ENCODE measurements around the gene RAP1GAP2.
A peak's percentile ranks its signal among the peaks of the same experiment; 100 is the strongest.

Gene RAP1GAP2

GRCh38 chr17:2853283-2854142, 57.3 kb downstream of the RAP1GAP2 start:
- DNase-seq (ENCODE audit: low read depth, low spot score) = peak; percentile 77

DNA sequence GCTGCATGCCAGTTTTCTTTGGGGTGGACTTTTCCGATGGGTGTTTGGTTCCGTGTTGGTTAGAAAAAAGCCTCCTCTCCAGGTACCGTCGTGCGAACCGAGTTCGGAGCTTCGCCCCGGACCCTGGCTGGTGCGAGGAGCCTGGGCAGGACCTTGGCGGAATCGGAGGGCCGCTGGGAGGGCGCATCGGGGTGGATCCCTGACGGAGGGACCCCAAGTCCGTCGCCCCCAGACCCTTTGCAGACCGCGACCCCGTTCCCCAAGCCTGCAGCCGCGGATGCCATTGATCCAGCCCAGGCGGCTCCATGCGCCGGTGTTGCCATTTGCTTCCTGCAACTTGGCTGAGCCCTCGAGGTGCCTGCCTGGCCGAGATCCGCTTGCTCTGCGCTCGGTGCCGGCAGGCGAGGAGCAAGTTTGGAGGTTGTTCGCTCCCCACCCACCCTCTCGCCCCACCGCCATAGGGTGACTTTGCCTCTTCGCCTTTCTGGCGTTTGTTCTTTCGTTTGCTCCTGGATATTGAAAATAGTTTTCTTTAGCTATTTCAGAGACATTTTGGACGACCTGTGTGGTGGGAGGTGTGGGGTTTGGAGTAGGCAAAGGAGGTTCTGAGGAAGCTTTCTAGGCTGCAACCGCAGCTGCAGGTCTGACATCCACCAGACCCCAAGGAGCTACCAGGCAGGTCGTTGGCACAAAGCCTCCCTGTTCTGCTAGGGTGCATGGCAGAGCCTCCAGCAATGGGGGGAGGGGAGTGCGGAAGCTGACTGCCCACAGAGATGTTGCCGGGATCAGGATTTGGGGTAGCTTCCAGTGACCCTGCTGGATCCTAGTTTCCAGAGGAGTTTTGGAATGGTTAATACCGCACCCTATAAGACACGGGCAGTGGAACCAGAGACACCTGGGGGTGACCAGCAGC, 58.2 kb downstream of the RAP1GAP2 start:
- peak; percentile 49 for DNase-seq (ENCODE audit: low read depth, low spot score)

- DNase-seq (ENCODE audit: low read depth, low spot score) = no peak
Measured at GRCh38 chr17:2855063-2855600, 58.9 kb downstream of the RAP1GAP2 start.

GRCh38 chr17:2856727-2857126, 60.5 kb downstream of the RAP1GAP2 start:
- no peak for DNase-seq (ENCODE audit: low read depth, low spot score)

DNA sequence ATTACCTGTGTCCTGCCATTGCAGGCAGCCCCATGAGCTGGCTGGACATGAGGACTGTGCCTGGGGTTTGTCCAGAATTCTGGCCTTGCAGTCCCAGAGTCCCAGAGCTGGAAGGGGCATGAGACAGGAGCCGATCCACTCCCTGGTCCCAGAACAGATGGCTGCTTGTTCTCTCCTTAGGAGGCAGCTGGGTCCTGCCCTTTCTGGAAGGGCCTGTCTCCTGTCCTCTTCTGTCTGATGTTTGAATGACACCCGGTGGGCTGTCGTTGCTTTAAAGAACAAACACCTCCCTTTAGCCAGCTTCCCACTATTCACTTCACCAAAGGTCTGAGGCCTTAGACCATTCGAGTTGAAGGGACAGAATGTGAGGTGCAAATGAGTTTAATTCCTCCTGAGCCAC, 63.8 kb downstream of the RAP1GAP2 start:
- no peak for DNase-seq (ENCODE audit: low read depth, low spot score)

DNA sequence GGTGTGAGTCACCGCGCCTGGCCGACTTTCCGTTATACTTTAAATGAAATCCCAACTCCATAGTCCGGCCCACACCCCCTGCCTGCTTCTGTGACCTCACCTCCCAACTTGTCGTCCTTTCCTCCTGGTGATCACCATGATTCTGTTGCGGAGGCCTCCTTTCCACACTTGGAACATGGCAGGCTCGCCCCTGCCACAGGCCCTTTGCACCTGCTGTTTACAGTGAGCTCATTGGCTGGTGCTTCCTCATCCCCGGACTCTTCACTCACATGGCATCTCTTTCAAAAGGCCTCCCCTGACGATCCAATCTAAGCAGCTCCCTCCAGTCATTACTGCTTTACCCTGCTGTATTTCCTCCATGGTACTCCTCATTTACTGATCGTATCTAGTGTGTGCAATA, 64.6 kb downstream of the RAP1GAP2 start:
- DNase-seq (ENCODE audit: low read depth, low spot score) = no peak

DNA sequence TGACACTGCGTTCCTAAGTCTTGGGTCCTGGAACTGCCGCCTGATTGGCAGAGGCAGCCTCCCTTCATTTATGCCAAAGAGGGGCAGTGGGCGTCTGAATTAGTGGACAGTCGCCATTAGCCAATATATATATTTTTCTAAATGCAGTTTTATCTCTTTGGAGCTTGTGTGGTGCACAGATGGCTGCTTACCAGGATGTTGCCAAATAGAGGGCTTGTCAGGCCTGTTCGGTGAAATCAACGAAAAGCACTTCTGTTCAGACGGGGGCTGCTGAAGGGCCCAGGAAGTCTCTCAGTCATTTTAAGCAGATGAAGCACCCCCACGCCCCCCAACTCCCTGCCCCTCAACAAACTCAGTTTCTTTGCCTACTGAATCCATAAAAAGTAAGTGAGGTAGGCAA, 66.0 kb downstream of the RAP1GAP2 start:
- DNase-seq (ENCODE audit: low read depth, low spot score) = no peak

- DNase-seq (ENCODE audit: low read depth, low spot score) = no peak
Measured at GRCh38 chr17:2863204-2863603, 67.0 kb downstream of the RAP1GAP2 start.

DNA sequence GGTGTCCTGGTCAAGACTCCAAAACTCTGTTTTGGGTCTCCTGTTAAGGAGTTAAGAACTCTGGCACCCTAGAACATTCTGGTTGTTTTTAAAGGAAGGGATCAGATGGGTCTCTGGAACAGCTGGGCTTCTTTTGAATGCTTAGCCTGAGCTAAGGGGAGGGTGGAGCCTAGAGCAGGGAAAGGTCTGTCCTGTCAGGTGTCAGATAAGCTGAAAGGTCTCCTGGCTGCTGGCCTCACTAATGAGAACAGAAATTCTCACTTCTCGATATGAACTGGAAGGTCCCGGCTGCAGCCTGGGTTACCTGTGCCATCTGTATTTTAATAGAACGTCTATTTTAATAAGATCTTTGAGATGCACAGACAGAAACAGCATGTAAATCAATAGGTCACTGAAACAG, 69.0 kb downstream of the RAP1GAP2 start:
- no peak for DNase-seq (ENCODE audit: low read depth, low spot score)

DNA sequence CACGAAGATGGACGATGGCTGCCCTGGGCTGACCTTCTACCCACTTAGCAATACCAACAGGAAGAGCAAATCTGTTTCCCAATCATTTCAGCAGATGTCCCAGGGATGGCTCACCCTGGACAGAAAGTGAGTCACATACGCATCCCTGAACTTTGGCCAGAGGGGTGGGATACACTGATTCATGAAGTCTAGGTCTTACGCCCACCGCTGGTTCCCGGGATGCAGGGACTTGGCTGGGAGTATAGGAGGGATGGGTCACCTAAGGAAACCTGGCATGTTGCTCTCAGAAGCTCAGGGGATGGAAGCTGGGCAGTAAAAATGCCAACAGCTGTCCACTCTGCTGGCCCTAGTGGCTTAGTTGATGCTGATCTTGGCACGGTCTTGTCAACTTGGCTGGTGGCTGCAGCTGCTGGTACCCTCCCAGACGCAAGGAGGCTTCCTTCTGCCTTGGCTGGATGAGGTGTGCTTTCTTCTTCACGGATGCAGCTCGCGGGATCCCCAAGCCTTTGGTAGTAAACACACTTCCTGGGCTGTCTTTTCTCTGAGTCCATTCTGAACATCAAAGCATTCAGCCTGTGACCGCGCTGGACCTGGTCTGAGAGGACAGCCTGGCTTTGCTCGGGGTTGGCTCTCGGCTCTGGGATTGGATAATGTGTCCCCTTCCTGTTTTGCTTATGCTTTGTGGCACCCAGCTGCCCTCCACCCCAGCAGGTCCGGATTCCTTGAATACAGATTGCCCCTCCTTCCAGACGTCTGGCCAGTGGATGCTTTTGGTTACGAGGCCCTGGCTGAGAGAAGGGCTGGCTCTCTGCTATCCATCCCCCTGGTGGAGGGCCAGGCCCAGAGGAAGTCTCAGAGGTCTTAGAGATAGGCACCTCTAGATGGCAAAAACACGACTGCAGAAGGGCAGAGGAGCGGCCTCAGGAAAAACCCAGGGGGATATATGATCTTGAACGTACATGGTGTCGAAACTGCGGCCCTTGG, 71.5 kb downstream of the RAP1GAP2 start:
- DNase-seq (ENCODE audit: low read depth, low spot score) = peak; percentile 51

DNA sequence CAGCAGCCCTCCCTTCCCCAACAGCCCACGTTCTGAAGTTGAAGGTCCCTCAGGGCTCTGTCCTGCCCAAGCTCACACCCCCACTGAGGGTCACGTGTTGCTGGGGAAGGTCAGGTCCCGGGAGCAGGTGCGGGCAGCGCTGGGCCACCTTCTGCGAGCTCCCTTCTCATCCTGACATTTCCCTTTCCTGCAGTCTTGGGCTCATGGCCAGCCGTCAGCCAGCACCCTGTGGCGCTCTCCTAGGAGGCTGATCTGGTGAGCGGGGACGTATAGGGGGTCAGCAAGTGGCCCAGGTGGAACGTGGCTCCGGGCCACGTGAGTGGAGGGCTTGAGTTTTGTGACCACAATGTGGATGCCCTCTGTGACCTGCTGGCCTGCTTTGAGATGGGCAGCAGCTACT, 73.4 kb downstream of the RAP1GAP2 start:
- DNase-seq (ENCODE audit: low read depth, low spot score) = no peak

DNA sequence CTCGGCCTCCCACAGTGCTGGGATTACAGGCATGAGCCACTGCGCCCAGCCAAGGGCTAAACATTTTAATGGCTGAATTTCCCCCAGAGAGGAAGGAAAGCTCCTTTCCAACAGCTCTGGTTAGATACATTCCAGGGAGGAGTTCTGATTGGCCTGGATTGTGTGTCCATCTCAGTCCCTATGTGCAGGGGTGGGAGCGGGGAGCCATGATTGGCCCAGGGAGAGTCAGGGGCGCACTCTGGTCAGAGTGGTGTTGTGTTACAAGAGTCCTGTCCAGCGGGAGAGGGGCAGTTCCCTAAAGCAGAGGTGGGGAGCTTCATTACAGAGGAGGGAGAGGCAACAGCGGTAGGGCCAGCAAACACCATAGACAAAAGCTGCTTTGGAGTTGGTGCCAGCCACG, 75.0 kb downstream of the RAP1GAP2 start:
- no peak for DNase-seq (ENCODE audit: low read depth, low spot score)

DNA sequence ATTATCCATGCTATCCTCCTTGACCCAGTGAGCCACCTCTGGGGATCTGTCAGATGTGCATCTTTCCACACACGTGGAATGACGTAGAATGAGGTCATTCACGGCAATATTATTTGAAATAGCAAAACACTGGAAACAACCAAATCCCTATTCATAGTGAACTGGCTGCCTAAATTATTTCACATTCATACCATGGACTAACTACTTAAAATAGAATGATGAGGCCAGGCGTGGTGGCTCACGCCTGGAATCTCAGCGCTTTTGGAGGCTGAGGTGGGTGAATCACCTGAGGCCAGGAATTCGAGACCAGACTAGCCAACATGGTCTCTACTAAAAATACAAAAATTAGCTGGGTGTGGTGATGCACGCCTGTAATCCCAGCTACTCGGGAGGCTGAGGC, 75.5 kb downstream of the RAP1GAP2 start:
- no peak for DNase-seq (ENCODE audit: low read depth, low spot score)

DNA sequence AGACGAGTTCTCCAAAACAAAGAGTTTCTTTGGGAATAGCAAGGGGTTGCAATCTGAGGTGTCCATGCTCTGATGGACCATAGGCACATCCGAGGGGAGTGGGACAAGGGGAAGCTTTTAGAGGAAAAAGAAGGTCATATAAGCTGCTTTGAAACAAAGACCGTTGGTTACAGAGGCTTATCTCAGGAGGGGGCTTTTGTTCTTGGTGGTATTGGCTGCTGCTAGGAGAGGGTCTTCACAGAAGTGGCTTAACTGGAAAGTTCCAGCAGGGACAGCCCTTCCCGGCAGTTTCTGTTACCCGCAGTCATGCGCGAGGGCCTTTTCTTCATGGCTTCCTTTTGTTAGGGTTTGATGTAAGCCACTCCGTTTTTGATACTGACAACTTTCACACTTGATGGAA, 76.0 kb downstream of the RAP1GAP2 start:
- DNase-seq (ENCODE audit: low read depth, low spot score) = no peak

- DNase-seq (ENCODE audit: low read depth, low spot score) = peak; percentile 74
Measured at GRCh38 chr17:2874189-2874686, 78.0 kb downstream of the RAP1GAP2 start.

GRCh38 chr17:2875608-2876007, 79.4 kb downstream of the RAP1GAP2 start:
- no peak for DNase-seq (ENCODE audit: low read depth, low spot score)

- no peak for DNase-seq (ENCODE audit: low read depth, low spot score)
Measured at GRCh38 chr17:2876467-2876866, 80.2 kb downstream of the RAP1GAP2 start.

- DNase-seq (ENCODE audit: low read depth, low spot score) = no peak
Measured at GRCh38 chr17:2878751-2879254, 82.6 kb downstream of the RAP1GAP2 start.

DNA sequence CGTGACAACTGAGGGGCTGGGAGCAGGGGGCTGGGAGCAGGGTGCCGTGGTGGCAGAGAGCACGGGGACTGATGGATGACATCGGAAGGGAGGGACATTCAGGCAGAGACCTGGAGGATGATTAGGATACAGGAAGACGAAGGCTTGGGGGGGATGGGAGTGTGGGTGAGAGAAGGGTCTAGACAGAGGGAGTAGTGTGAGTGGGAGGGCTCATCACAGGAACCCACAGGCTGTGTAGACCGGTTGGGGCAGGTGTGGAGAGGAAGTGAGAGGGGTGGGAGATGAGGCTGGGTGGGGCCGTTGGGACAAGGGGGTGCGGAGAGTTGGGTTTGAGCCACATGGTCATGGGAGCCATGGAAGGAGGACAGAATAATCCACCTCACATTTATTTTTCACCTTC, 83.8 kb downstream of the RAP1GAP2 start:
- DNase-seq (ENCODE audit: low read depth, low spot score) = no peak

DNA sequence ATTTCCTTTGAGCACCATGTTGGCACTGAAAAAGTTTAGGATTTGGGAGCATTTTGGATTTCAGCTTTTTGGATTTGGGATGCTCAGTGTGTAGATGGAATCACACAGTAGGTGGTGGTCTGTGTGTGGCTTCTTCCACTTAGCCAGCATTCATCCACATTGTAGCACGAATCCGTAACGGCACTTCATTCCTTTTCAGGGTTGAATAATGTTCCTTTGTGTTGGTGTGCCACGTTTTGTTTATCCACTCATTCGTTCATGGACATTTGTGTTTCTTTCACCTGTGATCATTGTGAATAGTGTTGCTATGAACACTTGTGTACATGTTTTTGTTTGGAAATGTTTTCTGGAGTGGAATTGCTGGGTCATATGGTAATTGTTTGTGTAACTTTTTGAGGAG, 85.1 kb downstream of the RAP1GAP2 start:
- no peak for DNase-seq (ENCODE audit: low read depth, low spot score)
